K562 (cell line): Measurements from ENCODE around the gene PRTFDC1. TPM values are rescaled to one million over a fixed set of nuclear protein-coding genes. Genes with fewer than 3 reads are reported as not detected.
A peak's percentile ranks its signal among the peaks of the same experiment; 100 is the strongest.

Experiments used
- ATAC-seq: fragments of 200-7000 bp; cut with Tn5 transposase; 3 replicates; pipeline ENCODE4 v1.9.1; 2020; ENCODE audit warnings: moderate library complexity
- BruUV-seq: library from RNA; stranded (reverse); fragments of 400-500 nt; replicated peaks from 2 replicates; lab custom pipeline; 2021; lab: Mats Ljungman, UMichigan
- CTCF ChIA-PET: fragments of 300-600 bp; formaldehyde crosslinking; extraction: SDS; loops from one replicate; lab custom pipeline; 2021; ENCODE audit warnings: low intra/inter-chr PET ratio; lab: Yijun Ruan, JAX
- POLR2A ChIA-PET: fragments of 300-600, 350-650 bp; sonication (Branson Sonifier 250); formaldehyde crosslinking; extraction: SDS; loops from one replicate; lab custom pipeline; 2021; ENCODE audit warnings: antibody characterized with exemption, inconsistent platforms; lab: Yijun Ruan, JAX
- DNase-seq, 4 experiments: peaks; one replicate each; pipeline versions ENCODE4 v3.0.0 to v3.0.0-alpha.2; 2011 to 2018; ENCODE audit warnings: low spot score in 3 of 4, mixed read lengths in 3 of 4; ENCODE audit errors: extremely low read depth in 1 of 4
- FAIRE-seq: peaks from 2 replicates; lab custom pipeline; 2011; peaks lifted over from hg19 to GRCh38; lab: Jason Lieb, UNC
- H2AFZ ChIP-seq: 2 replicates; pipeline ENCODE4 v1.6.0; 2011; ENCODE audit warnings: low read depth, low read length, control low read depth, inconsistent platforms
- H3K27ac ChIP-seq: fragments of 200-600 bp; 3 replicates; pipeline ENCODE4 v1.8.0; 2011; ENCODE audit warnings: low read depth, mild to moderate bottlenecking, control low read depth, inconsistent platforms, low read length, moderate library complexity, mixed read lengths; ENCODE audit errors: extremely low read depth
- H3K27me3 ChIP-seq, 2 experiments: fragments of 300-600 bp in 1 of 2; 2 replicates in 1 of 2; 3 replicates in 1 of 2; pipeline versions ENCODE4 v1.6.0 to v1.8.0; 2011; ENCODE audit warnings: inconsistent platforms in 2 of 2, low read length in 2 of 2, mild to moderate bottlenecking in 1 of 2, mixed read lengths in 1 of 2, moderate library complexity in 1 of 2; ENCODE audit not compliant: control insufficient read depth in 2 of 2, insufficient read depth in 2 of 2
- H3K36me3 ChIP-seq: fragments of 300-600 bp; 3 replicates; pipeline ENCODE4 v1.8.0; 2011; ENCODE audit warnings: mild to moderate bottlenecking, low read length, inconsistent platforms; ENCODE audit not compliant: control insufficient read depth, insufficient read depth
- H3K4me1 ChIP-seq, 2 experiments: fragments of 200-600 bp in 1 of 2; replicated peaks in 1 of 2; 2 replicates in 1 of 2; 3 replicates in 1 of 2; pipeline versions ENCODE4 v1.5.1 to v1.8.0; 2011; ENCODE audit warnings: inconsistent platforms in 2 of 2, low read length in 2 of 2, mild to moderate bottlenecking in 1 of 2, mixed read lengths in 1 of 2, moderate library complexity in 1 of 2; ENCODE audit not compliant: control insufficient read depth in 2 of 2, insufficient read depth in 2 of 2
- H3K4me2 ChIP-seq: 2 replicates; pipeline ENCODE4 v1.6.1; 2011; ENCODE audit warnings: low read length, control low read depth, inconsistent platforms, mixed read lengths; ENCODE audit not compliant: insufficient read depth
- H3K4me3 ChIP-seq: fragments of 200-600 bp; sonication (generic), shearing (Covaris generic); 2 replicates; pipeline ENCODE4 v1.5.1; 2016; ENCODE audit warnings: control low read depth, inconsistent platforms
- H3K79me2 ChIP-seq: fragments of 200-600 bp; 3 replicates; pipeline ENCODE4 v1.8.0; 2011; ENCODE audit warnings: low read length, inconsistent platforms; ENCODE audit not compliant: control insufficient read depth, insufficient read depth
- H3K9ac ChIP-seq, 2 experiments: 2 replicates each; pipeline versions ENCODE4 v1.6.0 to v1.6.1; 2011; ENCODE audit warnings: low read depth in 2 of 2, low read length in 2 of 2, control low read depth in 1 of 2, inconsistent platforms in 1 of 2, mild to moderate bottlenecking in 1 of 2, mixed read lengths in 1 of 2; ENCODE audit not compliant: insufficient read depth in 1 of 2
- H3K9me1 ChIP-seq: one replicate; pipeline ENCODE4 v1.6.0; 2011; ENCODE audit warnings: inconsistent platforms, mild to moderate bottlenecking, low read length, moderate library complexity; ENCODE audit not compliant: control insufficient read depth, insufficient read depth
- H3K9me3 ChIP-seq: replicated peaks from 2 replicates; pipeline ENCODE4 v1.5.1; 2011; ENCODE audit warnings: low read depth, low read length, inconsistent platforms; ENCODE audit not compliant: control insufficient read depth, insufficient read depth
- H4K20me1 ChIP-seq: replicated peaks from 2 replicates; pipeline ENCODE4 v1.6.1; 2011; ENCODE audit warnings: low read length, inconsistent platforms, mixed read lengths; ENCODE audit not compliant: control insufficient read depth, insufficient read depth
- BACH1 ChIP-seq: fragments of 200-800 bp; sonication (Bioruptor generic); IDR thresholded peaks from 2 replicates; pipeline ENCODE4 v1.6.1; 2016; ENCODE audit warnings: missing genetic modification characterization, missing compliant biosample characterization
- ESRRB ChIP-seq: fragments of 250-450 bp; sonication (Bioruptor Pico); IDR thresholded peaks from 2 replicates; pipeline ENCODE4 v1.5.0; 2020; ENCODE audit warnings: mild to moderate bottlenecking, moderate library complexity, borderline replicate concordance
- FOXA3 ChIP-seq, 2 experiments: fragments of 450-650 bp in 1 of 2; sonication (generic) in 1 of 2; formaldehyde crosslinking; IDR thresholded peaks in 1 of 2; conservative IDR thresholded peaks in 1 of 2; 2 replicates each; pipeline versions ENCODE4 v1.4.0 to v1.8.0; 2020 to 2022; ENCODE audit warnings: mild to moderate bottlenecking in 2 of 2, missing genetic modification reagents in 1 of 2
- FOXM1 ChIP-seq, 2 experiments: fragments of 450-650 bp in 1 of 2; sonication (generic) in 1 of 2; formaldehyde crosslinking in 1 of 2; IDR thresholded peaks; 2 replicates each; pipeline versions ENCODE4 v1.6.1 to v1.9.0; 2017 to 2022; ENCODE audit warnings: low read depth in 2 of 2, mild to moderate bottlenecking in 2 of 2, missing genetic modification reagents in 1 of 2, moderate library complexity in 1 of 2
- HOXB6 ChIP-seq: fragments of 250-450 bp; sonication (Bioruptor Pico); IDR thresholded peaks from 2 replicates; pipeline ENCODE4 v1.5.1; 2022; ENCODE audit warnings: mild to moderate bottlenecking, borderline replicate concordance
- MCM3 ChIP-seq: fragments of 450-650 bp; IDR thresholded peaks from 2 replicates; pipeline ENCODE4 v1.6.1; 2016
- PHF20 ChIP-seq: fragments of 450-650 bp; IDR thresholded peaks from 2 replicates; pipeline ENCODE4 v1.6.1; 2018; ENCODE audit not compliant: partially characterized antibody
- RBM25 ChIP-seq: fragments of 200-400 bp; formaldehyde crosslinking; IDR thresholded peaks from 2 replicates; pipeline ENCODE4 v1.6.1; 2018; ENCODE audit warnings: low read length, low read depth, moderate library complexity; ENCODE audit not compliant: severe bottlenecking
- RFX7 ChIP-seq: fragments of 250-450 bp; sonication (Bioruptor Pico); IDR thresholded peaks from 2 replicates; pipeline ENCODE4 v1.5.1; 2021; ENCODE audit warnings: mild to moderate bottlenecking
- SAFB2 ChIP-seq: fragments of 200-400 bp; formaldehyde crosslinking; IDR thresholded peaks from 2 replicates; pipeline ENCODE4 v1.6.1; 2018; ENCODE audit warnings: borderline replicate concordance, low read length, low read depth, moderate library complexity; ENCODE audit not compliant: severe bottlenecking
- SIN3A ChIP-seq, 2 experiments: fragments of 150-350 bp in 1 of 2; IDR thresholded peaks; 2 replicates each; pipeline ENCODE4 v1.6.1; 2011 to 2016; ENCODE audit warnings: borderline replicate concordance in 2 of 2, low read depth in 2 of 2, low read length in 2 of 2, mild to moderate bottlenecking in 2 of 2, moderate library complexity in 2 of 2; ENCODE audit not compliant: control insufficient read depth in 1 of 2
- ZNF121 ChIP-seq: sonication (generic); formaldehyde crosslinking; conservative IDR thresholded peaks from 2 replicates; pipeline ENCODE4 v1.8.0; 2022; ENCODE audit warnings: missing genetic modification reagents
- ZNF408 ChIP-seq: fragments of 250-450 bp; sonication (Bioruptor Pico); IDR thresholded peaks from 2 replicates; pipeline ENCODE4 v1.4.0; 2020; ENCODE audit warnings: low read depth, mild to moderate bottlenecking, moderate library complexity
- WGBS: fragments of 100-300 bp; shearing (Covaris generic); methylation state at CpG from one replicate; pipeline ENCODE4 v1.1.6; 2016; ENCODE audit warnings: low coverage, mixed read lengths; ENCODE audit not compliant: insufficient coverage; ENCODE audit errors: missing lambda C conversion rate; 5-methylcytosine and 5-hydroxymethylcytosine counted together
- in situ Hi-C: fragments of 300-500 bp; cut with MboI; formaldehyde crosslinking; loops from 4 replicates; pipeline ENCODE4 v1.15.0; 2018; ENCODE audit warnings: inconsistent platforms, mixed read lengths
- intact Hi-C: fragments of 100-400 bp; cut with micrococcal nuclease; formaldehyde crosslinking; loops from 2 replicates; pipeline ENCODE4 v1.14.2; 2022
- polyA plus RNA-seq, 8 experiments: library from polyadenylated mRNA; depleted of rRNA in 4 of 8; stranded (reverse) in 5 of 8; unstranded in 3 of 8; fragments of >200 nt; fragmentation: Nextera tagmentation in 2 of 8; fragmentation: Illumina TruSeq in 1 of 8; extraction: Ambion mirVana in 2 of 8; extraction: Trizol in 1 of 8; gene quantifications; 2 replicates each; pipeline versions ENCODE4 v1.2.1 to v1.2.3, GENCODE V29; 2011 to 2014; ENCODE audit warnings: inconsistent platforms in 1 of 8, missing spikeins in 1 of 8
- total RNA-seq, 7 experiments: library from RNA; depleted of rRNA in 6 of 7; stranded (reverse); fragments of >200 nt in 6 of 7; fragmentation: Illumina TruSeq in 2 of 7; extraction: Trizol in 2 of 7; gene quantifications; 2 replicates each; pipeline versions ENCODE4 v1.2.1 to v1.2.3, GENCODE V29; 2011 to 2021; ENCODE audit warnings: low replicate concordance in 1 of 7
- TF ChIP-seq, protein P1 (sequence below): fragments of 250-450 bp; sonication (Bioruptor Pico); IDR thresholded peaks from 2 replicates; pipeline ENCODE4 v1.8.0; 2022; ENCODE audit warnings: moderate library complexity, mild to moderate bottlenecking, inconsistent platforms

PRTFDC1 gene
- total and polyA plus RNA-seq, 9 of the 15 experiments (the other 6 are each of a cell fraction or from before 2014, with no cell fraction given), result 7.0 to 27.6 (median 10.0) TPM

- Histone ChIP-seq H2AFZ (no peak overlapping the region), H3K9me3 (no peaks in the 10 kb centered on the region), H3K4me2 (no peak overlapping the region), H3K4me3 (no peak overlapping the region), H4K20me1 (no peaks in the 10 kb centered on the region), H3K27me3 (no peaks in the 10 kb centered on the region), H3K9me1 (no peaks in the 10 kb centered on the region), H3K36me3 (no peaks in the 10 kb centered on the region), H3K9ac (no peak overlapping the region), H3K27ac (no peak overlapping the region), H3K79me2 (no peaks in the 10 kb centered on the region), H3K4me1 (no peaks in the 10 kb centered on the region; a peak in 1 of 5 replicates)
- FAIRE-seq, result no peak
- DNase-seq, result no peak
- BruUV-seq, result no TSS peak
- WGBS, result 53% methylated on average over 2 of the region's 2 CpGs
- ChIA-PET POLR2A (no interaction called here), CTCF (no interaction called here)
- in situ Hi-C loops (no loop called here), intact Hi-C loops (no loop called here)
- no peak for ATAC-seq
- no peak for TF ChIP-seq SAFB2
- TF ChIP-seq ZNF121 (CRISPR knock-in tag), result peak; percentile 76
- TF ChIP-seq RBM25, result peak; percentile 52
- TF ChIP-seq, all 486 proteins: peak for 2
These were observed 150.0 kb downstream of the PRTFDC1 start for GRCh38 chr10:24802378-24802777.

- H3K27me3 ChIP-seq, result no peaks in the 10 kb centered on the region
- ChIA-PET POLR2A (interaction anchor here (0.6 to 1.3 kb wide), 3 partner anchors 14 to 48 kb away, joined by 3 to 4 read pairs (median 4); no protein-coding TSS in a partner anchor), CTCF (no interaction called here)
- H3K9me3 ChIP-seq, result no peaks in the 10 kb centered on the region
- H3K27ac ChIP-seq, result no peak overlapping the region
- no peaks in the 10 kb centered on the region for H3K36me3 ChIP-seq
- no peak overlapping the region for H3K4me3 ChIP-seq
- no TSS peak for BruUV-seq
- in situ Hi-C loops, result no loop called here
- no peak overlapping the region for H3K4me2 ChIP-seq
- DNase-seq (no peak), FAIRE-seq (no peak), ATAC-seq (no peak)
- H3K4me1 ChIP-seq, result no peaks in the 10 kb centered on the region; a peak in 1 of 5 replicates
- H3K79me2 ChIP-seq, result no peaks in the 10 kb centered on the region
- intact Hi-C loops, result no loop called here
- 58% methylated on average over 6 of the region's 6 CpGs for WGBS
- H2AFZ ChIP-seq, result no peak overlapping the region
- no peak overlapping the region for H3K9ac ChIP-seq
- no peaks in the 10 kb centered on the region for H4K20me1 ChIP-seq
- H3K9me1 ChIP-seq, result no peaks in the 10 kb centered on the region
- TF ChIP-seq PHF20 (no peak), FOXM1 (IDR thresholded peaks at IDR 0.05; ENCODE audit: low read depth) (no peak), FOXM1 (CRISPR knock-in tag; IDR thresholded peaks at IDR 0.05; ENCODE audit: low read depth) (no peak), ZNF408 (CRISPR knock-in tag) (no peak), SIN3A (IDR thresholded peaks at IDR 0.05; ENCODE audit: borderline replicate concordance in 2 of 2, control insufficient read depth in 1 of 2, low read depth in 2 of 2, low read length in 2 of 2) (no peak), FOXA3 (CRISPR knock-in tag; conservative IDR thresholded peaks at IDR 0.05 in 1 of 2, IDR thresholded peaks at IDR 0.05 in 1 of 2) (no peak), HOXB6 (CRISPR knock-in tag) (no peak), MCM3 (no peak), RFX7 (CRISPR knock-in tag) (no peak), ESRRB (CRISPR knock-in tag) (no peak), BACH1 (tag) (no peak)
- TF ChIP-seq, protein P1, sequence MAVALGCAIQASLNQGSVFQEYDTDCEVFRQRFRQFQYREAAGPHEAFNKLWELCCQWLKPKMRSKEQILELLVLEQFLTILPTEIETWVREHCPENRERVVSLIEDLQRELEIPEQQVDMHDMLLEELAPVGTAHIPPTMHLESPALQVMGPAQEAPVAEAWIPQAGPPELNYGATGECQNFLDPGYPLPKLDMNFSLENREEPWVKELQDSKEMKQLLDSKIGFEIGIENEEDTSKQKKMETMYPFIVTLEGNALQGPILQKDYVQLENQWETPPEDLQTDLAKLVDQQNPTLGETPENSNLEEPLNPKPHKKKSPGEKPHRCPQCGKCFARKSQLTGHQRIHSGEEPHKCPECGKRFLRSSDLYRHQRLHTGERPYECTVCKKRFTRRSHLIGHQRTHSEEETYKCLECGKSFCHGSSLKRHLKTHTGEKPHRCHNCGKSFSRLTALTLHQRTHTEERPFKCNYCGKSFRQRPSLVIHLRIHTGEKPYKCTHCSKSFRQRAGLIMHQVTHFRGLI (CRISPR knock-in tag), result no peak
These were observed 151.5 kb downstream of the PRTFDC1 start for GRCh38 chr10:24800861-24801260.
